HG03575 (cell line): ENCODE results near the gene KRT15.

Source experiments
- ATAC-seq: cut with Tn5 transposase; IDR thresholded peaks from one replicate; pipeline ENCODE4 v1.9.1; 2021; ENCODE audit not compliant: unreplicated experiment, insufficient number of reproducible peaks, low FRiP score; ENCODE audit errors: extremely low read depth

Gene KRT15

GRCh38 chr17:41464682-41465081 lies 54.0 kb downstream of the KRT15 start:
- no peak for ATAC-seq

- no peak for ATAC-seq
Observed at GRCh38 chr17:41464173-41464572, 54.5 kb downstream of the KRT15 start.

GRCh38 chr17:41463746-41464145 lies 54.9 kb downstream of the KRT15 start:
- ATAC-seq: no peak
